ENCODE results near the gene NEURL2.

NEURL2 gene

DNA sequence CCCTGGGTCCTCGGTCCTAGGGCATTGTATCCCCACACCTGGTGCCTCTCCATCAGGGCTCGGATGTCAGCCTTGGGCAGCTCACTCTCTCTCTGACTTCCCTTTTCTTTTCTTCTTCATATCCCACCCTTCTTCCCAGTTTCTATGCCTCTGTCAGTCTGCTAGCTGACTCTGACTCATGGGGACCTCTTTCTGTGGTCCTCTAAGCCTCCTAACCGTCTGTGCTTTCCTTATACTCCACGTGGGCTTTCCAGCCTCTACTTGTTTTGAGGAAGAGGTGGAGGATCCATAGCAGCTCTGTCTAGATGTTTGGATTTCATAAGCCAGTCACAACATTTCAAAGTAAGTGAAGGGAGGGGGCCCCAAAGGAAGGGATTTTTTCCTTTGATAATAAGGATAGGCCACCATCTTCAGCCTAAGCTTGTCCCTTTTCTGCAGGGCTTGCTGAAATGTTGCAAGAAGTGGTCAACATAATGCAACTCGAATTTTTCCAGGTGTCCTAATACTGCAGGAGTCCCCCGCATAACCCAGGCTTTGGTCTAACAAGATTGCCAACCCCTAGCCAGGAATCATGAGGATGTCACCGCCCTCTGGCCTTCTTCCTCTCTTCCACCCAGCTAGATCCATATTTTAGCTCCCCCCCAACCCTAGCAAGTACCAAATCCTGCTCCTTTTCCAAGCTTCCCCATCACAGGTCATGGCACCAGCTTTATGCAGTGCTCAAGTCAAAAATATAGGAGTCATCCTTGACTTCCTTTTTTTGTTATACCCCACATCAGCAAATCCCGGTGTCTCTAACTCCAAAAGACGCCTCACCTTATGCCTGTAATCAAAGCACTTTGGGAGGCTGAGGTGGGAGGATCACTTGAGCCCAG, 29.7 kb upstream of the NEURL2 start:
- DNase-seq (ENCODE audit: low read depth, low spot score), result no peak

DNA sequence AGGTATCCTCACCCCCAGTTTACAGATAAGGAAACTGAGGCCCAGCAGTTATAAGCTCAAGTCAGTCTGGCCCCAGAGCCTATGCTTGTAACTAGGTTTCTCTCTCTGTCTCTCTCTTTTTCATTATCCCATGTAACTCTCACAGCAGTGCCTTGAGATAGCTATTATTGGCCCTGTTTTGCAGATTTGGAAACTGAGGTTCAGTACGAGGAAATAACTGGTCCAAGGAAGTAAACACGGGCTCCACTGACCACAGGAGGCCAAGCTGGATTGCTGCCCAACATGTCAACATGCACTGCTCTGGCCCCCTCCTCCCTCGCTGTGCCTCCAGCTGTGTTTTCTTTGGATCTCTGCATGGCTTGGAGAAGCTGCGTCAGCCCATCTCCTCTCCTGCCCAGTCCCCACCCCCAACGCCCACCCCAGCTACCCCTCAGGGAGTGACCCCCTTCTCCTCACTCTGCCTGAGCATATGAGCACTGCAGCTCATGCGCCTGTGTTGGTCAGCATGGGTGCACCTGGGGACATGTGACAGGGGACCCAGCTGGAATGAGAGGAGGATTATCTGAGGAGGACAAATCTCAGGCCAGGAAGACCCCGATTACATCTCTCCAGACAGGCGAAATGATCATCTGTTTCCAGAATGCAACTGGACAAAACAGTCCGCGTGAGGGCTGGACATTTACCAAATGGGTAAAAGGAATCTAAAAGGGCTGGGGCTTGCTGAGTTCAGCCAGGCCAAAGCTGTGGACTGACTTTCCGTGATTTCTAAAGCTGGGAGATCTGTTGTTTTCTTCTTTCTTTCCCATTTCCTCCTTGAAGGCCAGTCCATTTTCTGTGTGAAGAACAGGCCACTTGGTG, 28.8 kb upstream of the NEURL2 start:
- DNase-seq (ENCODE audit: low read depth, low spot score), result peak; percentile 78

DNA sequence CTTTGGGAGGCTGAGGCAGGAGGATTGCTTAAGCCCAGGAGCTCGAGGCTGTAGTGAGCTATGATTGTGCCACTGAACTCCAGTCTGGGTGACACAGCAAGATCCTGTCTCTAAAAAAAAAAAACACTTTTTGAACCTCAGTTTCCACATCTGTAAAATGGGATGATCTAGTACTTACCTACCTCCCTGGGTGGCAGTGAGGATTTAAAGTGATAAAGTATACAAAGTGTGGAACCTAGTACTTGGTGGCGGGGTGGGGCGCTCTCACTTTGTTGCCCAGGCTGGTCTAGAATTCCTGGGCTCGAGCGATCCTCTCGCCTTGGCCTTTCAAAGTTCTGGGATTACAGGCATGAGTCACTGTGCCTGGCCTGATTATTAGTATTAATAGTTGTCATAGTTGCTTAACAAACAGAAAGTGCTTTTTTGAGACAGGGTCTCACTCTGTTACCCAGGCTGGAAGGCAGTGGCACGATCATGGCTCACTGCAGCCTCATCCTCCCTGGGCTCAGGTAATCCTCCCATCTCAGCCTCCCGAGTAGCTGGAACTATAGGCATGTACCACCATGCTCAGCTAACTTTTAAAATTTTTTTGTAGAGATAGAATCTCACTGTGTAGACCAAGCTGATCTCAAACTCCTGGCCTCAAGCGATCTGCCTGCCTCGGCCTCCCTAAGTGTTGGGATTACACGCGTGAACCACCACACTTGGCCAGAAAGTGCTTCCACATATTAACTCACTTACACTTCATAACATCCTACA, 27.9 kb upstream of the NEURL2 start:
- no peak for DNase-seq (ENCODE audit: low read depth, low spot score)

- no peak for DNase-seq (ENCODE audit: low read depth, low spot score)
These were observed 27.3 kb upstream of the NEURL2 start for GRCh38 chr20:45918182-45918737.

GRCh38 chr20:45917790-45918141, 26.8 kb upstream of the NEURL2 start:
- DNase-seq (ENCODE audit: low read depth, low spot score), result no peak

DNA sequence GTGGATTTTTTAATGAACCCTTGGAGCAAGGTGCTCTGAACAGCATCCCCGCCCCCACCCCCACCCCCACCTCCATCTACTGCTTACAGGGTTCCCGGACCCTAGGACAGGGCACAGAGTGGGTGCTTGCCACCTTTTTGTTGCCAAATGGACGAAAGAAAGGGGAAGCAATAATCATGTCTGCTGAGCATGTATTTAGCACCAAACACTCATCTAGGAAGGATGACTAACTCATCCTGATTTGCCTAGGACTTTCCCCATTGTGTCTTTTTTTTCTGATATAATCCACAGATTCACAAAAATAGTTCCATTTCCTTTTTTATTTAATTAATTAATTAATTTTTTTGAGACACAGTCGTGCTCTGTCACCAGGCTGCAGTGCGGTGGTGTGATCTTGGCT, 22.1 kb upstream of the NEURL2 start:
- no peak for DNase-seq (ENCODE audit: low read depth, low spot score)

GRCh38 chr20:45912344-45912682, 21.3 kb upstream of the NEURL2 start:
- DNase-seq (ENCODE audit: low read depth, low spot score), result no peak

DNA sequence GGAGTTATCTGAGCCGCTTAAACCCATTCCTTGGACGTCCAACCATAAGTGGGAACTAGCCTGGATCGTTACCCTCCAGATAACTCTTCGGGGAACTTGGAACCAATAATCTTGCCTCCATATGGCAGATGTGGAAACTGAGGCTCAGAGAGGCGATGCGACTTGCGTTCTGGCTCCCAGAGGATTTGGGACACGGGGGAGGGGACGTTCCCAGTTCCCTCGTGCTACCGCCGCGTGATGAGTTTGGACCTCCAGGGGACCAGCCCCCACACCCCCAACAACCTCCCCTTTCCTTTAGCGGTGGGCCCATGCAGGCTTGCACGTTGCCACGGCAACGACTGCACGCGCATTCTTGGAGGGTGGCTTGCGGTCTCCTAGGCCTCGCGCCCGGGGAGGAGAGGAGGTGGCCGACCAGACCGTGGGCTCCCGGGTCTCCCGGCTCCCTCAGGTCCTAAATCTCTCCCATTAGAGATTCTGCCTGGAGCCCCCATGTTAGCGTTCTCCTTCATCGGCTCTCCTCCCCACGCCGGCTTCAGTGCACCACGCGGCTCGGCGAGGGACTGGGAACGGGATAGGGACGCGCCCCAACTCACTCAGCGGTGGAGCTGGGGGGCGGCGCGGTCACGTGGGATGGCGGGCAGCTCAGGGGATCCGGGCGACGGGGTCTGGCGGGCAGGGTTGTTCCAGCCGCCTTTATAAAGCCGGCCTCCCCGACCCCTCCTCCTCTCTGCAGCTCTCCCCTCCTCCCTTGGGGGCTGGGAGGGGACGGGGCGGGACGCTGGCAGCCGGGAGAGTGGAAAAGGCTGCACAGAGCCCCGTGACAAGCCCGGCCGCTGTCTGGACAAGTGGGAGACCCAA, 20.7 kb upstream of the NEURL2 start, which contains the start of gene PLTP:
TSS of gene PLTP (minus strand) at position 670 of the 858 bp plus-strand sequence. CDS start 703 bp downstream, outside the sequence.
- DNase-seq (ENCODE audit: low read depth, low spot score), result peak; percentile 95

GRCh38 chr20:45910670-45911485, 19.9 kb upstream of the NEURL2 start:
- DNase-seq (ENCODE audit: low read depth, low spot score), result peak; percentile 99

DNA sequence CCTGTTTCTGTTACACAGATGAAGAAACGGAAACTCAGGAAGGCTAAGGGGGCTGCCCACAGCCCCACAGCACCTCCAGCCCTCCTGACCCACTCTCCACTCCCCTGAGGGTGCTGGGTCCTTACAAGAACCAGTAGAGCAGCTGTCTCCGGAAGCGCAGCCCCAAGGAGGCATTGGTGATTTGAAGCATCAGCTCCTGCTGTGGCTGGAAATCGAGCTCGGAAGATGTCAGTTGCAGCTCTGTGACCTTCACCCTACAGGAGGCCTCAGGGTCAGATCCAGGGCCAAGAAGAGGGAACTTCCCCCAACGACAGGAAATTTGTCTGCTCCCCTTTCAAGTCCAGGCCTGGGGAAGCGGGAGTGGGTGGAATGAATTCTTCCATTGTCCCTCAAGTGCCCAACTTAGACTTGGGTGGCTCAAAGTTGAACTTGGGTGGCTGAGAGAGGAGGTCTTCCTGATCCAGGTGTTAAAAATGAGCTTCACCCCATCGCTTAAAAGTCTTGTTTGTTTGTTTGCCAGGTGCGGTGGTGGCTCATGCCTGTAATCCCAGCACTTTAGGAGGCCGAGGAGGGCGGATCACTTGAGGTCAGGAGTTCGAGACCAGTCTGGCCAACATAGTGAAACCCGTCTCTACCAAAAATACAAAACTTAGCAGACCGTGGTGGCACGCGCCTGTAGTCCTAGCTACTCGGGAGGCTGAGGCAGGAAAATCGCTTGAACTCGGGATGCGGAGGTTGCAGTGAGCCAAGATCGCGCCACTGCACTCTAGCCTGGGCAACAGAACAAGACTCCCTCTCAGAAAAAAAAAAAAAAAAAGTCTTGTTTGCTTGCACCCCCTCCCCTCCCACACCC, 19.0 kb upstream of the NEURL2 start:
- no peak for DNase-seq (ENCODE audit: low read depth, low spot score)

DNA sequence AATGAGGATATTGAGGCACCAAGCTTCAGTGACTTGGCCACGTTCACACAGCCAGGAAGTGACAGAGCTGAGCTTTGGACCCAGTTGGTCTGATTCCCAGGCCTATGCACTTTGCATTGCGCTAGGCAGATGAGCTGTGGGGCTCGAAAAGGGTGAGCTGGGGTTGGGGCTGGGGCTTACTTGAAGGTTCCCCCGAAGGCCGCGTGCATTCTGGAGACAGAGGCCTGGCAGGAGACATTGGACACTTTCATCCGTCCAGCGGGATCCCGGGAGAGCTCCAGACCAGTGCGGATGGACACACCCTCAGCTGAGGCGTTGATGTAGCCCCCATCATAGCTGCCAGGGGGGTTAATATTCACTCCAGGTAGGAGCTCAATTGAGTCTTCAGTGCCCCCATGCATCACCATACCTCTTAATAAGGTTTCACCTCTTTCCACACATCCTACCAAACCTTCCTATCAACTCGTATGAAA, 18.4 kb upstream of the NEURL2 start:
- no peak for DNase-seq (ENCODE audit: low read depth, low spot score)

GRCh38 chr20:45908084-45908483, 17.1 kb upstream of the NEURL2 start:
- no peak for DNase-seq (ENCODE audit: low read depth, low spot score)

DNA sequence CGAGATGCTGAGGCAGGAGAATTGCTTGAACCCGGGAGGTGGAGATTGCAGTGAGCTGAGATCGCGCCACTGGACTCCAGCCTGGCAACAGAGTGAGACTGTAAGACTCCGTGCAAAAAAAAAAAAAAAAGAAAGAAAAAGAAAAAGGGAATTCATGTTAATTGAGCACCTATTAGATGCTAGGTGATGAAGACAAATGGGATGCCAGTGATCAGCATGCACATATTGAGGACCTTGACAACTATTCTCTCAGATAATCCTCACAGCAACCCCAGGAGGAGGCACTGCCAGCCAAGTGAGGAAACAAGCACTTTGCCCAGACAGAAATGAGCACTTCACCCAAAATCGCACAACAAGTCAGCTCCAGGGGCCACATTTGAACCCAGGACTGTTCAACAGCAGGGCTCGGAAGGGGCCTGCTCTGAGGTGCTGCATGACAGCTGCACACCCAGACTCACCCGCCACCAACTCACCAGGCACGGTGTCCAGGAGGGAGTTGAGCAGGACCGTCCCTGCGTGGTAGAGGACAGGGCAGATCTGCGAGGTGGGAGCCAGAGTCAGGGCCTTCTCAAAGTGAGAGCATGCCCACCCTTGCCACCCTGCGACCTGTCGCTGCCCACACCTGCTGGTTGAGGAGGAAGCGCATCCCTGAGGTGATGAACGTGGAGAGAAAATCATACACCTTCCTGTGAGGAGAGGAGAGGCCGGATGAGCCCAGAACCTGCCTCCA, 16.4 kb upstream of the NEURL2 start:
- no peak for DNase-seq (ENCODE audit: low read depth, low spot score)

- peak; percentile 76 for DNase-seq (ENCODE audit: low read depth, low spot score)
These were observed 14.6 kb upstream of the NEURL2 start for GRCh38 chr20:45905505-45906079.

DNA sequence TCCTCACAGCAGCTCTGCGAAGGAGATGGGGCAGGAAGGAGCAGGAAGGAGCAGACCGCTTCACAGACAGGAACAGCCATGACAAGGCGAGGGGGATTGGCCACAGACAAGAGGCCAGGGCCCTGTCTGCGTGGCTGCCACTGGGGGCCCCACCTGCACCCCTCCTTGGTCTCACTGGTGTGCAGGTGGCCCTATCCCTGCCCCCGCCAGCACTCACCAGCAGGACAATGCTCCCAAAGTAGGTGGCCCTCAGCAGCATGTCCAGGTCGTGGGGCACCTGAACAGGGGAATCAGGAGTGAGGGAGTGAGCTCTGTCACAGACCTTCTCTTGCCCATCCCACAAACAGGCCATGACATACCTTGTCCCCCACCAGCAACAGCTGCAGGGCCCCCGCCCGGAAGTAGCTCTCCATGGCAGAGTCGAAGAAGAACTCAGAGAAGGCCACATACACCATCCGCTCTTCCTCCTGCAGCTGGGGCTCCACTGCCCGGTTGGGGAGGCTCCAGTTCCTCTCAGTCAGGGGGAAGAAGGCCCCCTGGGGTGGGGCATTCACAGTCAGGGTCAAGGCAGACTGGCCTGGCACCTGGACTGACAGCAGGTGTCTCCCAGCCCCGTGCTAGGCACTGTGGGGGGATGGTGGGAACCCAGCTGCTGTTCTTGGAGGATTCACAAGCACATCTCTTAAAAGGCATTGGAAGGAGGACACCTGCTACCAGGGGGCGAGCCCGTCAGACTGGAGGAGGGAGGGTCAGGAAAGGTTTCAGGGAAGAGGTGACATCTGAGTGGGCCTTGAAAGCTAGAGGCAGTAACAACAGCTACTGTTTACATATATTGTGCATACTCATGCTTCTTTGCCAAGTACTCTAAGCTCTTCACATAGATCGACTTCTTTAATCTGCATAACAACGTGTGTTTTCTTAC, 13.8 kb upstream of the NEURL2 start:
- DNase-seq (ENCODE audit: low read depth, low spot score), result no peak

DNA sequence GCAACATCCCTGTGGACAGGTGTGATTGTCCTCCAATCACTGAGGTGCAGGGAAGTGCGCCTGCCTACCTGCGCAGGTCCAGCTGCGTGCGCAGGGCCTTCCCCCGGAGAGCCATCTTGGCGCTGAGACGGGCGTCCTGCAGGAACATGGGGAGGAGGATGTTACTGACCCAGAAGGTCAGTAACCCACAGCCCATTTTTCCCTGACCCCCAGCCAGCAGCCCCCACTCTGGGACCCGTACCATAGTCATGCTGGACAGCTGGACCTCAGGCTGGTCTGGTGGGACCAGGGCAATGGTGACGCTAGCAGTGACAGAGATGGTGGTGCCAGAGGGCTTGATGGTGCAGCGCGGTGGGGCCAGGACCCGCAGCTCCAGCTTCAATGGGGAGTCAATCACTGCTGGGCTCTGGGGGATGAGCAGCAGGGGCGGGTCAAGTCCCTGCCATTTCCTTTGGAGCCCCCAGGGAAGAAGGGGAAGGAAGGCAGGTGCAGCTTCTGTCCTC, 11.2 kb upstream of the NEURL2 start:
- DNase-seq (ENCODE audit: low read depth, low spot score), result no peak
